ENCODE results near the gene AQR. TPM values are rescaled to one million over a fixed set of nuclear protein-coding genes. Genes with fewer than 3 reads are reported as not detected.

AQR gene
- total and polyA plus RNA-seq, 2 of the 13 experiments (the other 11 are each of a cell fraction or from before 2014, with no cell fraction given) = 18.7 to 31.3 TPM

DNA sequence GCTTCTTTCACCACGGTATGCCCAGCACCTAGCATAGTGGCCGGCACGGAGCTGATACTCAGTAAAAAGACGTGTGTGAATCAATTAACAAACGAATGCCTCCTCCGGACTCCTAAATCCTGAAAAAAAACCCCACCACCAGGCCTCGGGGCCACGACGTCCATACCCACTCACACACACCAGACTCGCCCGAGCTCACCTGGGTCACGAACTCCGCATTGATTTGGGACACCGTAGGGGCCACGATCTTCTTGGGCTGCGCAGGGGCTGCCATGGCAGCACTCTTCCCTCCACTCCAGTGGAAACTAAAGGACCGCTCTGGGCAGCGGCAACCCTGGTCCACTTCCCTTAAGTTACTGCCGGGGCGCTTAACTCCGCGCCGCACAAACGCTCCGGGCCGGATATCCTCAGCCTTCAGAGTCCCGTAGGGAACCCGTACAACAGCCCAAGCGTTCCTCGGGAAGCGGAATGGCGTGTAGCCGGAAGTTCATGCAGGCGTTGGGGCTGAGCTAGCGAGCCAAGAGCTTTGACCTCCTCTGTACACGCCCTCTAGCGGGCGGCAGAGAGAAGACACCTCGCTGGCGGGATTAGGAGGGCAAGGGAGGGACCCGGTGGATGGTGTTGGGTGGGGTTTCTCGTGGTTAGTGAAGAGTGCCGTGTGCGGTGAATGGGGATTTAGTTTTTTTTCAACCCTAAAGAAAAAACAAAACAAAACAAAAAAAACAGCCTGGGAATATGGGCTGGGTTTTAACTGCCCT is at the start of gene AQR (continued):
- no peak for TF ChIP-seq NFIC (IDR thresholded peaks at IDR 0.05; ENCODE audit: low read length)
- peak; percentile 71; the same call in 1 of the 2 replicates for TF ChIP-seq SRF (IDR thresholded peaks at IDR 0.05; ENCODE audit: low read depth, low read length)
- TF ChIP-seq, protein P1, sequence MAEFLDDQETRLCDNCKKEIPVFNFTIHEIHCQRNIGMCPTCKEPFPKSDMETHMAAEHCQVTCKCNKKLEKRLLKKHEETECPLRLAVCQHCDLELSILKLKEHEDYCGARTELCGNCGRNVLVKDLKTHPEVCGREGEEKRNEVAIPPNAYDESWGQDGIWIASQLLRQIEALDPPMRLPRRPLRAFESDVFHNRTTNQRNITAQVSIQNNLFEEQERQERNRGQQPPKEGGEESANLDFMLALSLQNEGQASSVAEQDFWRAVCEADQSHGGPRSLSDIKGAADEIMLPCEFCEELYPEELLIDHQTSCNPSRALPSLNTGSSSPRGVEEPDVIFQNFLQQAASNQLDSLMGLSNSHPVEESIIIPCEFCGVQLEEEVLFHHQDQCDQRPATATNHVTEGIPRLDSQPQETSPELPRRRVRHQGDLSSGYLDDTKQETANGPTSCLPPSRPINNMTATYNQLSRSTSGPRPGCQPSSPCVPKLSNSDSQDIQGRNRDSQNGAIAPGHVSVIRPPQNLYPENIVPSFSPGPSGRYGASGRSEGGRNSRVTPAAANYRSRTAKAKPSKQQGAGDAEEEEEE (CRISPR knock-in tag; IDR thresholded peaks at IDR 0.05; ENCODE audit: borderline replicate concordance) = no peak
- TF ChIP-seq ZNF563 (CRISPR knock-in tag; IDR thresholded peaks at IDR 0.05) = peak; percentile 58; the same call in 1 of the 2 replicates
- TF ChIP-seq, protein P2, sequence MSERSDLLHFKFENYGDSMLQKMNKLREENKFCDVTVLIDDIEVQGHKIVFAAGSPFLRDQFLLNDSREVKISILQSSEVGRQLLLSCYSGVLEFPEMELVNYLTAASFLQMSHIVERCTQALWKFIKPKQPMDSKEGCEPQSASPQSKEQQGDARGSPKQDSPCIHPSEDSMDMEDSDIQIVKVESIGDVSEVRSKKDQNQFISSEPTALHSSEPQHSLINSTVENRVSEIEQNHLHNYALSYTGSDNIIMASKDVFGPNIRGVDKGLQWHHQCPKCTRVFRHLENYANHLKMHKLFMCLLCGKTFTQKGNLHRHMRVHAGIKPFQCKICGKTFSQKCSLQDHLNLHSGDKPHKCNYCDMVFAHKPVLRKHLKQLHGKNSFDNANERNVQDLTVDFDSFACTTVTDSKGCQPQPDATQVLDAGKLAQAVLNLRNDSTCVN (CRISPR knock-in tag; IDR thresholded peaks at IDR 0.05; ENCODE audit: borderline replicate concordance) = 0 out of 2 replicates have a peak, but pooled peaks have one; percentile 61
- peak; percentile 12; the same call in 1 of the 2 replicates for TF ChIP-seq ZNF773 (CRISPR knock-in tag; IDR thresholded peaks at IDR 0.05; ENCODE audit: borderline replicate concordance)
- no peak for TF ChIP-seq FLYWCH1 (CRISPR knock-in tag; IDR thresholded peaks at IDR 0.05)
- TF ChIP-seq NFYC (CRISPR knock-in tag; IDR thresholded peaks at IDR 0.05) = peak; percentile 45
- TF ChIP-seq, protein P3, sequence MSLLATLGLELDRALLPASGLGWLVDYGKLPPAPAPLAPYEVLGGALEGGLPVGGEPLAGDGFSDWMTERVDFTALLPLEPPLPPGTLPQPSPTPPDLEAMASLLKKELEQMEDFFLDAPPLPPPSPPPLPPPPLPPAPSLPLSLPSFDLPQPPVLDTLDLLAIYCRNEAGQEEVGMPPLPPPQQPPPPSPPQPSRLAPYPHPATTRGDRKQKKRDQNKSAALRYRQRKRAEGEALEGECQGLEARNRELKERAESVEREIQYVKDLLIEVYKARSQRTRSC (CRISPR knock-in tag; IDR thresholded peaks at IDR 0.05; ENCODE audit: low read depth) = no peak
- TF ChIP-seq, protein P4, sequence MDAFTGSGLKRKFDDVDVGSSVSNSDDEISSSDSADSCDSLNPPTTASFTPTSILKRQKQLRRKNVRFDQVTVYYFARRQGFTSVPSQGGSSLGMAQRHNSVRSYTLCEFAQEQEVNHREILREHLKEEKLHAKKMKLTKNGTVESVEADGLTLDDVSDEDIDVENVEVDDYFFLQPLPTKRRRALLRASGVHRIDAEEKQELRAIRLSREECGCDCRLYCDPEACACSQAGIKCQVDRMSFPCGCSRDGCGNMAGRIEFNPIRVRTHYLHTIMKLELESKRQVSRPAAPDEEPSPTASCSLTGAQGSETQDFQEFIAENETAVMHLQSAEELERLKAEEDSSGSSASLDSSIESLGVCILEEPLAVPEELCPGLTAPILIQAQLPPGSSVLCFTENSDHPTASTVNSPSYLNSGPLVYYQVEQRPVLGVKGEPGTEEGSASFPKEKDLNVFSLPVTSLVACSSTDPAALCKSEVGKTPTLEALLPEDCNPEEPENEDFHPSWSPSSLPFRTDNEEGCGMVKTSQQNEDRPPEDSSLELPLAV (CRISPR knock-in tag; conservative IDR thresholded peaks at IDR 0.05; ENCODE audit: low read depth) = 0 out of 2 replicates have a peak, but pooled peaks have one; percentile 77
- TF ChIP-seq MYC (CRISPR knock-in tag; IDR thresholded peaks at IDR 0.05; ENCODE audit: borderline replicate concordance) = peak; percentile 77; the same call in 1 of the 2 replicates
- no peak for TF ChIP-seq FOXM1 (CRISPR knock-in tag; IDR thresholded peaks at IDR 0.05)
- no peak; the same call in 1 of the 2 replicates for TF ChIP-seq STAG1 (CRISPR knock-in tag; IDR thresholded peaks at IDR 0.05)
- TF ChIP-seq, protein P5, sequence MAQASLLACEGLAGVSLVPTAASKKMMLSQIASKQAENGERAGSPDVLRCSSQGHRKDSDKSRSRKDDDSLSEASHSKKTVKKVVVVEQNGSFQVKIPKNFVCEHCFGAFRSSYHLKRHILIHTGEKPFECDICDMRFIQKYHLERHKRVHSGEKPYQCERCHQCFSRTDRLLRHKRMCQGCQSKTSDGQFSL (CRISPR knock-in tag; IDR thresholded peaks at IDR 0.05) = 0 out of 2 replicates have a peak, but pooled peaks have one; percentile 27
- peak; percentile 93 for TF ChIP-seq ATF1 (CRISPR knock-in tag; IDR thresholded peaks at IDR 0.05)
- peak; percentile 63 for TF ChIP-seq FOSL2 (CRISPR knock-in tag; IDR thresholded peaks at IDR 0.05)
- TF ChIP-seq ZNF207 (IDR thresholded peaks at IDR 0.05; ENCODE audit: borderline replicate concordance) = no peak
- peak; percentile 86; the same call in 1 of the 2 replicates for TF ChIP-seq MTF2 (CRISPR knock-in tag; IDR thresholded peaks at IDR 0.05; ENCODE audit: borderline replicate concordance)
- TF ChIP-seq, protein P6, sequence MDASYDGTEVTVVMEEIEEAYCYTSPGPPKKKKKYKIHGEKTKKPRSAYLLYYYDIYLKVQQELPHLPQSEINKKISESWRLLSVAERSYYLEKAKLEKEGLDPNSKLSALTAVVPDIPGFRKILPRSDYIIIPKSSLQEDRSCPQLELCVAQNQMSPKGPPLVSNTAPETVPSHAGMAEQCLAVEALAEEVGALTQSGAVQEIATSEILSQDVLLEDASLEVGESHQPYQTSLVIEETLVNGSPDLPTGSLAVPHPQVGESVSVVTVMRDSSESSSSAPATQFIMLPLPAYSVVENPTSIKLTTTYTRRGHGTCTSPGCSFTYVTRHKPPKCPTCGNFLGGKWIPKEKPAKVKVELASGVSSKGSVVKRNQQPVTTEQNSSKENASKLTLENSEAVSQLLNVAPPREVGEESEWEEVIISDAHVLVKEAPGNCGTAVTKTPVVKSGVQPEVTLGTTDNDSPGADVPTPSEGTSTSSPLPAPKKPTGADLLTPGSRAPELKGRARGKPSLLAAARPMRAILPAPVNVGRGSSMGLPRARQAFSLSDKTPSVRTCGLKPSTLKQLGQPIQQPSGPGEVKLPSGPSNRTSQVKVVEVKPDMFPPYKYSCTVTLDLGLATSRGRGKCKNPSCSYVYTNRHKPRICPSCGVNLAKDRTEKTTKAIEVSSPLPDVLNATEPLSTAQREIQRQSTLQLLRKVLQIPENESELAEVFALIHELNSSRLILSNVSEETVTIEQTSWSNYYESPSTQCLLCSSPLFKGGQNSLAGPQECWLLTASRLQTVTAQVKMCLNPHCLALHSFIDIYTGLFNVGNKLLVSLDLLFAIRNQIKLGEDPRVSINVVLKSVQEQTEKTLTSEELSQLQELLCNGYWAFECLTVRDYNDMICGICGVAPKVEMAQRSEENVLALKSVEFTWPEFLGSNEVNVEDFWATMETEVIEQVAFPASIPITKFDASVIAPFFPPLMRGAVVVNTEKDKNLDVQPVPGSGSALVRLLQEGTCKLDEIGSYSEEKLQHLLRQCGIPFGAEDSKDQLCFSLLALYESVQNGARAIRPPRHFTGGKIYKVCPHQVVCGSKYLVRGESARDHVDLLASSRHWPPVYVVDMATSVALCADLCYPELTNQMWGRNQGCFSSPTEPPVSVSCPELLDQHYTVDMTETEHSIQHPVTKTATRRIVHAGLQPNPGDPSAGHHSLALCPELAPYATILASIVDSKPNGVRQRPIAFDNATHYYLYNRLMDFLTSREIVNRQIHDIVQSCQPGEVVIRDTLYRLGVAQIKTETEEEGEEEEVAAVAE (CRISPR knock-in tag; IDR thresholded peaks at IDR 0.05; ENCODE audit: borderline replicate concordance) = 0 out of 2 replicates have a peak, but pooled peaks have one; percentile 58
